GM12878 (cell line): Measurements from ENCODE around the gene LRGUK. TPM values are rescaled to one million over a fixed set of nuclear protein-coding genes. Genes with fewer than 3 reads are reported as not detected.

Experiments
- ATAC-seq: fragments of 200-7000 bp; cut with Tn5 transposase; 3 replicates; pipeline ENCODE4 v1.9.1; 2020; ENCODE audit warnings: mild to moderate bottlenecking, moderate library complexity
- BruUV-seq: library from RNA; stranded (reverse); fragments of 400-500 nt; replicated peaks from 2 replicates; lab custom pipeline; 2021; lab: Mats Ljungman, UMichigan
- CTCF ChIA-PET: fragments of 300-600 bp; sonication (Branson Sonifier 250); formaldehyde crosslinking; extraction: SDS; loops from one replicate; lab custom pipeline; 2021; ENCODE audit warnings: inconsistent platforms; lab: Yijun Ruan, JAX
- POLR2A ChIA-PET: fragments of 350-600 bp; formaldehyde crosslinking; extraction: SDS; loops from one replicate; lab custom pipeline; 2021; ENCODE audit warnings: inconsistent platforms; lab: Charles Lee
- RAD21 ChIA-PET: fragments of 300-600 bp; sonication (Branson Sonifier 250); formaldehyde crosslinking; loops from one replicate; lab custom pipeline; 2023; ENCODE audit warnings: antibody characterized with exemption; ENCODE audit not compliant: unreplicated experiment; lab: Charles Lee
- SMC1A ChIA-PET: fragments of 300-600 bp; sonication (Branson Sonifier 250); formaldehyde crosslinking; loops from one replicate; lab custom pipeline; 2023; ENCODE audit not compliant: unreplicated experiment, uncharacterized antibody; lab: Charles Lee
- DNase-seq: peaks from one replicate; pipeline ENCODE4 v3.0.0-alpha.2; 2011; ENCODE audit warnings: low read depth, low spot score
- FAIRE-seq: peaks from 3 replicates; lab custom pipeline; 2011; peaks lifted over from hg19 to GRCh38; lab: Jason Lieb, UNC
- H2AFZ ChIP-seq: 2 replicates; pipeline ENCODE4 v1.6.0; 2011; ENCODE audit warnings: low read depth, low read length, control low read depth; ENCODE audit not compliant: control insufficient read depth
- H3K27ac ChIP-seq: 2 replicates; pipeline ENCODE4 v1.5.1; 2011; ENCODE audit warnings: control low read depth; ENCODE audit not compliant: control insufficient read depth, insufficient read depth
- H3K27me3 ChIP-seq, 2 experiments: replicated peaks in 1 of 2; 2 replicates each; pipeline versions ENCODE4 v1.6.0 to v1.6.1; 2011; ENCODE audit warnings: low read length in 1 of 2; ENCODE audit not compliant: control insufficient read depth in 2 of 2, insufficient read depth in 2 of 2
- H3K36me3 ChIP-seq, 2 experiments: 2 replicates each; pipeline ENCODE4 v1.5.1; 2011; ENCODE audit warnings: low read length in 1 of 2; ENCODE audit not compliant: control insufficient read depth in 2 of 2, insufficient read depth in 2 of 2
- H3K4me1 ChIP-seq: 2 replicates; pipeline ENCODE4 v1.6.1; 2011; ENCODE audit warnings: mild to moderate bottlenecking, low read length, moderate library complexity, mixed read lengths; ENCODE audit not compliant: control insufficient read depth, insufficient read depth
- H3K4me2 ChIP-seq: 2 replicates; pipeline ENCODE4 v1.6.0; 2011; ENCODE audit warnings: control low read depth; ENCODE audit not compliant: control insufficient read depth, insufficient read depth
- H3K4me3 ChIP-seq: fragments of 200-600 bp; sonication (generic); 2 replicates; pipeline ENCODE4 v1.5.1; 2016
- H3K79me2 ChIP-seq: 2 replicates; pipeline ENCODE4 v1.6.0; 2011; ENCODE audit warnings: low read length; ENCODE audit not compliant: control insufficient read depth, insufficient read depth
- H3K9ac ChIP-seq: 2 replicates; pipeline ENCODE4 v1.8.0; 2011; ENCODE audit warnings: low read length, control low read depth, mixed read lengths; ENCODE audit not compliant: control insufficient read depth, insufficient read depth
- H3K9me3 ChIP-seq: replicated peaks from 3 replicates; pipeline ENCODE4 v1.5.1; 2011; ENCODE audit warnings: mild to moderate bottlenecking, low read length; ENCODE audit not compliant: control insufficient read depth, insufficient read depth
- H4K20me1 ChIP-seq: 2 replicates; pipeline ENCODE4 v1.6.0; 2011; ENCODE audit not compliant: control insufficient read depth, insufficient read depth
- ATF7 ChIP-seq: fragments of 450-650 bp; IDR thresholded peaks from 2 replicates; pipeline ENCODE4 v1.6.1; 2016; ENCODE audit warnings: low read depth, mild to moderate bottlenecking
- CBX3 ChIP-seq: fragments of 200-600 bp; sonication (generic); IDR thresholded peaks from 2 replicates; pipeline ENCODE4 v1.6.1; 2016; ENCODE audit warnings: low read depth, borderline replicate concordance
- EZH2 ChIP-seq: IDR thresholded peaks from 2 replicates; pipeline ENCODE4 v1.6.1; 2012; ENCODE audit warnings: low read depth, mild to moderate bottlenecking, control low read depth, inconsistent platforms, low read length, borderline replicate concordance; ENCODE audit not compliant: control insufficient read depth
- HDAC2 ChIP-seq: fragments of 200-600 bp; sonication (generic); IDR thresholded peaks from 2 replicates; pipeline ENCODE4 v1.6.1; 2017
- KDM1A ChIP-seq: fragments of 200-600 bp; sonication (generic); IDR thresholded peaks from 2 replicates; pipeline ENCODE4 v1.6.1; 2016; ENCODE audit warnings: borderline replicate concordance
- MTA2 ChIP-seq: fragments of 450-650 bp; IDR thresholded peaks from 2 replicates; pipeline ENCODE4 v1.6.1; 2016; ENCODE audit warnings: low read depth, mild to moderate bottlenecking, moderate library complexity
- MTA3 ChIP-seq: IDR thresholded peaks from 2 replicates; pipeline ENCODE4 v1.6.1; 2012; ENCODE audit warnings: low read length, inconsistent platforms, borderline replicate concordance
- NR2C1 ChIP-seq: fragments of 450-650 bp; IDR thresholded peaks from 2 replicates; pipeline ENCODE4 v1.6.1; 2017; ENCODE audit warnings: antibody characterized with exemption, mild to moderate bottlenecking, moderate library complexity
- POU2F2 ChIP-seq: IDR thresholded peaks from 3 replicates; pipeline ENCODE4 v1.6.1; 2011; ENCODE audit warnings: low read depth, mild to moderate bottlenecking, low read length, borderline replicate concordance
- RAD21 ChIP-seq: IDR thresholded peaks from 2 replicates; pipeline ENCODE4 v1.6.1; 2011; ENCODE audit warnings: mild to moderate bottlenecking, low read depth, low read length, moderate library complexity; ENCODE audit not compliant: insufficient read depth
- SIX5 ChIP-seq: IDR thresholded peaks from 2 replicates; pipeline ENCODE4 v1.6.1; 2011; ENCODE audit warnings: mild to moderate bottlenecking, low read depth, low read length, moderate library complexity; ENCODE audit not compliant: severe bottlenecking
- SPI1 ChIP-seq: IDR thresholded peaks from 2 replicates; pipeline ENCODE4 v1.6.1; 2011; ENCODE audit warnings: low read depth, mild to moderate bottlenecking, low read length, moderate library complexity, borderline replicate concordance; ENCODE audit not compliant: insufficient read depth
- WGBS: methylation state at CpG from one replicate; pipeline ENCODE4 v1.1.6; 2016; ENCODE audit warnings: low lambda C conversion rate; ENCODE audit not compliant: insufficient replicate concordance, insufficient coverage; ENCODE audit errors: missing lambda C conversion rate; 5-methylcytosine and 5-hydroxymethylcytosine counted together
- in situ Hi-C: fragments of 300-500 bp; cut with MboI; formaldehyde crosslinking; loops from 9 replicates; pipeline ENCODE4 v1.14.3; 2018; ENCODE audit warnings: mixed read lengths
- intact Hi-C: fragments of 100-400 bp; cut with micrococcal nuclease; formaldehyde crosslinking; loops from one replicate; pipeline ENCODE4 v1.14.2; 2022; ENCODE audit not compliant: unreplicated experiment
- polyA plus RNA-seq, 11 experiments: library from polyadenylated mRNA; depleted of rRNA in 4 of 11; unstranded in 6 of 11; stranded (reverse) in 5 of 11; fragments of >200 nt; fragmentation: Nextera tagmentation in 4 of 11; fragmentation: Illumina TruSeq in 1 of 11; extraction: Ambion mirVana in 4 of 11; extraction: Trizol in 1 of 11; gene quantifications; 1 replicate in 1 of 11; 2 replicates in 10 of 11; pipeline versions ENCODE4 v1.2.1 to v1.2.3, GENCODE V29; 2011 to 2016; ENCODE audit warnings: inconsistent platforms in 2 of 11, missing spikeins in 2 of 11, low read depth in 1 of 11
- total RNA-seq, 4 experiments: library from RNA; depleted of rRNA in 3 of 4; stranded (reverse); fragments of >200 nt in 3 of 4; fragmentation: Illumina TruSeq in 1 of 4; extraction: Trizol in 1 of 4; gene quantifications; 2 replicates each; pipeline versions ENCODE4 v1.2.1 to v1.2.3, GENCODE V29; 2013 to 2021
- TF ChIP-seq, protein P1 (sequence below): IDR thresholded peaks from 2 replicates; pipeline ENCODE4 v1.6.1; 2012; ENCODE audit warnings: low read depth, low read length, improper control_type of control experiment

LRGUK gene
- total and polyA plus RNA-seq, 10 of the 15 experiments (the other 5 are each of a cell fraction or from before 2014, with no cell fraction given) = 0.04 to 0.14 (median 0.08) TPM; not detected in 3

DNA sequence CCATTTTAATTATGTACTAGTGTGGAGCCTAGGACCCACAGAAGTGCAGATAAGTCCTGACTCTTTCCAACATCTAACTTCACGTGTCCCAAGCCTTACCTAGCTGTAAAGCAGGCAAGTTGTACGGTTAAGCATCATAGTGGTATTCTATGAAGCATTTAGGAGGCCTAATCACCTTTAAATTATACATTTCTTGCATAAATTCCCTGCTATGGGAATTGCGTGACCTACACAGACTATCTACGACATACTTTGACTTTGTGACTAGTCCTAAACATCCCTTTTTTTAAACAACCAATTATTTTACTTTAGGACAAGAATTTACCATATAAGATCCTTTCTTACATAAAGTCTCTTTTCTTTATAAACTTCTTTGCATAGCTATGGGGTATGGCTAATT, 37.7 kb upstream of the LRGUK start (continued):
- TF ChIP-seq SPI1 (no peak), SIX5 (no peak), HDAC2 (no peak), CBX3 (no peak), NR2C1 (no peak), ATF7 (no peak)

- Histone ChIP-seq H3K4me2 (no peak overlapping the region), H3K27ac (no peak overlapping the region), H3K9ac (no peak overlapping the region), H3K79me2 (no peaks in the 10 kb centered on the region), H3K4me1 (no peaks in the 10 kb centered on the region), H2AFZ (no peak overlapping the region), H4K20me1 (no peaks in the 10 kb centered on the region), H3K9me3 (no peaks in the 10 kb centered on the region), H3K27me3 (no peaks in the 10 kb centered on the region), H3K4me3 (no peak overlapping the region), H3K36me3 (no peaks in the 10 kb centered on the region)
- ChIA-PET CTCF (no interaction called here), POLR2A (no interaction called here), SMC1A (interaction anchor here (1.1 kb wide), 1 partner anchor 10 kb away, joined by 3 read pairs; no protein-coding TSS in a partner anchor), RAD21 (no interaction called here)
- ATAC-seq (no peak), FAIRE-seq (no peak), DNase-seq (no peak)
- 53% methylated on average over 4 of the region's 4 CpGs for WGBS
- BruUV-seq = no TSS peak
- intact Hi-C loops = no loop called here
- TF ChIP-seq MTA2 = no peak
- TF ChIP-seq KDM1A = no peak
- TF ChIP-seq, protein P1, sequence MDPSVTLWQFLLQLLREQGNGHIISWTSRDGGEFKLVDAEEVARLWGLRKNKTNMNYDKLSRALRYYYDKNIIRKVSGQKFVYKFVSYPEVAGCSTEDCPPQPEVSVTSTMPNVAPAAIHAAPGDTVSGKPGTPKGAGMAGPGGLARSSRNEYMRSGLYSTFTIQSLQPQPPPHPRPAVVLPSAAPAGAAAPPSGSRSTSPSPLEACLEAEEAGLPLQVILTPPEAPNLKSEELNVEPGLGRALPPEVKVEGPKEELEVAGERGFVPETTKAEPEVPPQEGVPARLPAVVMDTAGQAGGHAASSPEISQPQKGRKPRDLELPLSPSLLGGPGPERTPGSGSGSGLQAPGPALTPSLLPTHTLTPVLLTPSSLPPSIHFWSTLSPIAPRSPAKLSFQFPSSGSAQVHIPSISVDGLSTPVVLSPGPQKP = no peak
- TF ChIP-seq MTA3 = no peak
- TF ChIP-seq EZH2 = no peak
- TF ChIP-seq POU2F2 = no peak
- TF ChIP-seq RAD21 = no peak
- in situ Hi-C loops = no loop called here
Measured at GRCh38 chr7:134098072-134098471, 29.1 kb upstream of the LRGUK start.
